ENCODE data around the gene IRX3.

GRCh38 chr16:54327609-54328008, 41.0 kb upstream of the IRX3 start:
- TF ChIP-seq CTCF (conservative IDR thresholded peaks at IDR 0.05; ENCODE audit: low read depth, low read length) (no peak), EZH2 (IDR thresholded peaks at IDR 0.05; ENCODE audit: low read length, unreplicated experiment) (no peak)
